Activated CD4-positive, CD25-positive, alpha-beta regulatory T cell treated with anti-CD3 and anti-CD28 coated beads, Interleukin-2, amount 50 U/mL, for 72 hours (primary cell): Measurements from ENCODE around the gene ST6GAL1.

Experiments
- DNase-seq: peaks from one replicate; pipeline ENCODE4 v3.0.0; 2021

ST6GAL1 gene

DNA sequence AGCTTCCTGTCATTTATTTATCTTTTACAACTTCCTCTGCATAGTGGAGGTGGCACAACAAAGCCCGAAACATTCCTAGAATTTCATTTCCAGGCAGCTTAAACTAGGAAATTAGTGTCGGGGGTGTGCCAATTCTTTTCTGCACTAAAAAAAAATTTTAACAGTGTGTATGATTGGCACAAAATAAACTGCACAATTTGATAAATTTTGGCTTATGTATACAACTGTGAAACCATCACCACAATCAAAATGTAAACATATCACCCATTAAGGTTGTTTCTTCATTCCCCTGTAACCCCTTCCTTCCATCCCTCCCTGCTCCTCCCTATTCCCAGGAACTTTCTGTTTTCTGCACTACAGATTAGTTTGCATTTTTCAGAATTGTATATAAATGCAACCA lies 154.3 kb downstream of the ST6GAL1 start:
- DNase-seq, result no peak

DNA sequence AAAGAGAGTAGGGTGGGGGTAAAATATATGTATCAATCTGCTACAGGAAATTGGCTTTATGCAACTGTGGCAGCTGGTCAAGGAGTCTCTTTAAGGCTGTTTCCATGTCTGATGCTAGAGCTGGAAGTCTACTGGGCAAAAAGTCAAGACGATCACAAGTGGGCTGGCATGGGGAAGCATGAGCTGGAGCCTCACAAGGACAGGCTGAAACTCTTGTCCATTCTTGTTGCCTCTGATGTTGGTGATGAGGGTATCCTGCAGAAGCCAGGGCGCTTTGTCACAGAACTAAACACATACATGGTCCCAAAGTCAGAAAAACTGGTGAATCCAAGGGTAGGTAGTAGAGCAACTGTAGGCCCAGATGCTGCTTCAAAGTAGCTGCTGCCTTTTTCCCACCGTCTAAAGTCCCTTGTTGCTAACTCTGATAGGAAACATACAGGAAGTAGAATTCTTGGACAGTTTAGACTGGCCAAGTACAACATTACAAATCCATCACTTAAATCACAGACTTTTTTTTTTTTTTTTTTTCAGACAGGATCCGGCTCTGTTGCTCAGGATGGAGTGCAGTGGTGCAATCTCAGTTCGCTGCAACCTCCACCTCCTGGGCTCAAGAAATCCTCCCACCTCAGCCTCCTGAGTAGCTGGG lies 154.8 kb downstream of the ST6GAL1 start:
- no peak for DNase-seq

DNA sequence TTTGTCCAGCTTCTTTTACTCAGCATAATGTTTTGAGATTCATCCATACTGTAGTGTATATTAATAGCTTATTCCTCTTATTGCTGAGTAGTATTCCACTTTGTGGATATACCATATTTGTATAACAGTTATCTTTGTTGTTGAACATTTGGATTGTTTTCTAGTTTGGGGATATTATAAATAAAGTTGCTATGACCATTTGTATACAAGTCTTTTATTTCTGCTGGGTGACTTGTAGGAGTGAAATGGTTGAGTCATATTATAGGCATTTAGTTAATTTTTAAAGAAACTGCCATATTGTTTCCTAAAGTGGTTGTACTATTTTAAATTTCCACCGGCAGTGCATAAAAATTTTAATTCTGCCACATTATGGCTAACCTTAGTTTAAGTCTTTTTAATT lies 155.6 kb downstream of the ST6GAL1 start:
- no peak for DNase-seq

DNA sequence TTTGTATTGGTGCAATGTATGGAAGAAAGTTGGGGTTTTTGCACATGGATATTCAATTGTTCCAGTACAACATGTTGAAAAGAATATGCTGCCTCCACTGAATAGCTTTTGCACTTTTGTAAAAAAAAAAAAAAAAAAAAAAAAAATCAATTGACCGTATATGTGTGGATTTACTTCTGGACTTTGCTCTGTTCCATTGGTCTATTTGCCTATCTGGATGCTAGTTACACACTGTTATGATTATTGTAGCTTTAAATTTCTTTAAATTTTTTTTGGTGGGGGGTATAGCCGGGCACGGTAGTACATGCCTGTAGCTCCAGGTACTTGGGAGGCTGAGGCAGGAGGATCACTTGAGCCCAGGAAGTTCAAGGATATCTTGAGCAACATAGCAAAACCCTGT lies 156.5 kb downstream of the ST6GAL1 start:
- no peak for DNase-seq

DNA sequence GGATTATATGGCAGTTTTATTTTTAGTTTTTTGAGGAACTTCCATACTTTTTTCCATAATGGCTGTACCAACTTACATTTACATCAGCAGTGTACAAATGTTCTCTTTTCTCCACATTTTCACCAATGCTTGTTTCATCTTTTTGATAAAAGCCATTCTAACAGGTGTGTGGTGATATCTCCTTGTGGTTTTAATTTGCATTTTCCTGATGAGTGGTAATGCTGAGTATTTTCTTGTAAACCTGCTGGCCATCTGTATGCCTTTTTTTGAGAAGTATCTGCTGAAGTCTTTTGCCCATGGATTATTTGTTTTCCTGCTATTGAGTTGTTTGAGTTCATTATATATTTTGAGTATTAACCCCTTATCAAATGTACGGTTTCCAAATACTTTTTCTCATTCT lies 158.4 kb downstream of the ST6GAL1 start:
- no peak for DNase-seq

DNA sequence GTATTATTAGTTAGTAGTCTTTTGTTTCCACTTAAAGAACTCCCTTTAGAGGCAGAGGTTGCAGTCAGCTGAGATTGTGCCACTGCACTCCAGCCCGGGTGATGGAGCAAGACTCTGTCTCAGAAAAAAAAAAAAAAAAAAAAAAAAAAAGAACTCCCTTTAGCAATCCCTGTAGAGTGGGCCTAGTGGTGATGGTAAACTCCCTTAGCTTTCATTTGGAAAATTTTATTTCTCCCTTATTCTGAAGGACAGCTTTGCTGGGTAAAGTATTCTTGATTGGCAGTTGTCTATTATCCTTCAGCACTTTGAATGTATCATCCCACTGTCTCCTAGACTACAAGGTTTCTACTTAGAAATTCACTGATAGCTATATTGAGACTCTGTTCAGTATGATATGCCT lies 163.0 kb downstream of the ST6GAL1 start:
- DNase-seq, result no peak

DNA sequence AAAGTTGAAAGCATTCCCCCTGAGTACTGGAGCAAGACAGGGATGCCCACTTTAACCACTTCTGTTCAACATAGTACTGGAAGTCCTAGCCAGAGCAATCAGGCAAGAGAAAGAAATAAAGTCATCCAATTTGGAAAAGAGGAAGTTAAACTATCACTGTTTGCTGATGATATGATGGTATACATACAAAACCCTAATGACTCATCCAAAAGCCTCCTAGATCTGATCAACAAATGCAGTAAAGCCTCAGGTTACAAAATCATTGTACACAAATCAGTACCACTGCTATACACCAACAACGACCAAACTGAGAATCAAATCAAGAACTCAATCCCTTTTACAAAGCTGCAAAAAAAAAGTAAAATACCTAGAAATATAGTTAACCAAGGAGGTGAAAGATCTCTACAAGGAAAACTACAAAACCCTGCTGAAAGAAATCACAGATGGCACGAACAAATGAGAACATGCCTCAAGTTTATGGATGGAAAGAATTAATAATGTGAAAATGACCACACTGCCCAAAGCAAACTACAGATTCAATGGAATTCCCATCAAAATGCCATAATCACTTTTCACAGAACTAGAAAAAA lies 168.7 kb downstream of the ST6GAL1 start:
- no peak for DNase-seq

DNA sequence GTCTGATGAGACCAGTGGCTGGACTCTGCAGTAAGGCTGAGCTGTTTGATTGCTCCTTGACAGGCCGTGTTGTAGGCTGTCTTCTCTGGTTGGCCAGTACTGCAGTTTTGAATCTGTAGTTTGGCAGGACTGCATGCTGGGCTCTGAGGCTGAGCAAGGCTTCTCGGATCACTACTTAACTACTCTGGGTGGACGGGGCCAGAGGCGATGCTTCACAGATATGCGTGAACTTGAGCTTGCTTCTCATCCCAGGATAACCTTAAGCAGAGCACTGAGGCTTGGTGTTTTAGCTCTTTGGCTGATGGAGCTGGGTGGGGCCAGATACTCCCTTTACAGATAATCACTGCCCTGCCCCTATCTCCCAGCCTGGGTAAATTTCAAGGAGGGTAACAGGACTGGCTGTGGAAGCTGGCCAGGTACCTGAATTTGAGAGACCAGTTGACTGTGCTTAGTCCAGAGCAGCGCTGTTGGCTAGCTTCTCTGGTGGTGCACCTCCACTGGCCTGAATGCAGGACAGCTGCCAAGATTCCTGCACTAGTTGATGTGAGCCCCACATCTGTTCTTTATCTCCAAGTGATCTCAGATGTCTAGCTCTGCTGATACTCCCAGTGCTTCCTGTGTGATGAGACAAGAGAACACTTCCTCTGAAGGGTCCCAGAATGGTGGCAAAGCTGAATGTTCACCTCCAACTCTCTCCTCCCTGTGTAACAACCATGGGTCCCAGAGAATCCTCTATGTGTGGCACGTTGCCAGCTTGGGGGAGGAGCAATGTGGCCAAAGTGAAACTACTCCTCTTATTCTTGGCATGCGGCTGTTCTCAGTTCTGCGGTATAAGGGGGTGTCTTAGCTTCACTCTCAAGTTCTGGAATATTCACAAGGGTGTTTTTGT lies 171.1 kb downstream of the ST6GAL1 start:
- DNase-seq, result peak; percentile 53

DNA sequence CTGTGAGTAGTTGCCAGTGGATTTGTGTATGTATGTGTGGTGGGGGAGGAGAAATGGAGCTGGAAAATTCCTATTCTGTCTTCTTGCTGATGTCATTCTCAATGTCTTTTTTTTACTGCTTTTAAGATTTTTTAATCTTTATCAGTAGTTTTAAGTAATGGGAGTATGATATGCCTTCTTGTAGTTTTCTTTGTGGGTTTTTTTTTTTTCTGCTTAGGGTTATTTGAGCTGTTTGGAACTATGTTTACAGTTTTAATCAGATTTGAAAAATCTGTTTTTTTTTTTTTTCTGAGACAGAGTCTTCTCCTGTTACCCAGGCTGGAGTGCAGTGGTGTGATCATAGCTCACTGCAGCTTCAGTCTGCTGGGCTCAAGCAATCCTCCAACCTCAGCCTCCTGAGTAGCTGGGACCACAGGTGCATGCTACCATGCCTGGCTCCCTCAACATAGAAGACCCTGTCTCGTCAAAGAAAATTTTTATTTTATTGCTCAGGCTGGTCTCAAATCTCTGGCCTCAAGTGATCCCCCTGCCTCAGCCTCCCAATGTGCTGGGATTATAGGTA lies 171.8 kb downstream of the ST6GAL1 start:
- DNase-seq, result no peak

DNA sequence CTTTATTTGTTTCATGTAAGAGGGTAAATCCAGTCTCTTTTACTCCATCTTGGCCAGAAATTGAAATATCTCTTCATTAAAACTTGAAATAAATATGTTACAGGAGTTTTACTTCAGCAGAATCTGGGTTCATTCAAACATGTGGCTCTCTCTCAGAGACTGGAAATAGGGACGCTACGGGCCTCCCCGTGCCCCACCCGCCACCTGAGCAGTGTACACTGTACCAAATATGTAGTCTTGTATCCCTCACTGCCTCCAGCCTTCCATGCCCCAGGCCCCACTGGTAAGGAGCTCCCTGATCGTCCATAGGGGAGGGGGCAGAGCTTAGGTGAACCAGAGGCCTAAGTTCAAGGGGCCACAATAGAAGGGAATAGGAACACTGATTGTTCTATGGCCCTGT lies 172.9 kb downstream of the ST6GAL1 start:
- DNase-seq, result no peak

DNA sequence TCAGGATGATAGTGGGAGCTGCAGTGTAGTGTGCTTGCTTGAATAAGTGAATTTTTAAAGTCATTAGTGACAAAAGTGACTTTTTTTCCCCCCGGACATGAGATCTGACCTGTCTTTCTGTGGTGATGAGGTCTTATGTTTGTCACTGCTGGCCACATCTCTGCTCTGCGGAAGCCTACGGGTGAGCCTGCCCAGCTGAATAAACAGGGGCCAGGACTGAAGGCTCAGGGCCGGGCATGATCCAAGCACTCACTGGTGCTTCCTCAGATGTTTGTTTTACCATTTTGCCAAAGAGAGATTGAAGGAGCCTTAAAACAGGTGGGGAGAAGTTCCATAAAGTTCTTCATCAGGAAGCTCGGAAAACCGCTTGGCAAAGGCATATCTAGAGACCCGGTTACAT lies 174.0 kb downstream of the ST6GAL1 start:
- DNase-seq, result no peak

DNA sequence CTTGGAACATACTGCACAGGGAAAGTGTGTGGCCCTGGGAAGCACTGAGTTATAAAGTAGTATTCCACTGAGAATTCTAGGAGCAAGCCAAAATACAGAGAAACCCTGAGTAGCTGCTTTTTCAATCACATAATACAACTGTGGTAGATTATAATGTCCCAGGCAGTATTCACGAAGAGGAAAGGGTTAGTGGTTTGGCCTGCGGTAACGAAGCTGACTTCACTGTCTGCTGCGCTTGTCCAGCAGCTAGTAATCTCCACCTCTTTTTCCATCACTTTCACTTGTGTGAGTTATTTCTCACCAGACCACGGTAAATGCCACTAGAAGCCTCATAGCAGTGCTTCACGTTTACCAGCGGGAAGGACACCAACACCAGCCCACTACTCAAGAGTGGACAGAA lies 174.6 kb downstream of the ST6GAL1 start:
- no peak for DNase-seq

DNA sequence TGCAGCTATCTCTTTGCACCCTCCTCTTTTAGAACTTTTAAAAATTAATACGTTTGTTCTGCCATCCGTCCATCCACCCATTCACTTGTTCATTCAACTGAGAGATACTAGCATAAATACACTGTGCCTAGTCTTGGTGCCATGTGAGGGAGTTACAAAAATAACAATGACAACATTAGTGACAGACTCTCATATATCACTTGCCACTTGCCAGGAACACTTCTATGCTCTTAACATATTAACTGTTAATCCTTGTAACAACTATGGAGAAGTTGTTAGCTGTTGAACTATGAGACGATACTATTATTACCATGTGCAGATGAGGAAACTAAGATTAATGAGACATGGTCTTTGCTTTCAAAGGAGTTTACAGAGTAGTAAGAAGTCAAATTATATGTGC lies 175.4 kb downstream of the ST6GAL1 start:
- DNase-seq, result no peak

DNA sequence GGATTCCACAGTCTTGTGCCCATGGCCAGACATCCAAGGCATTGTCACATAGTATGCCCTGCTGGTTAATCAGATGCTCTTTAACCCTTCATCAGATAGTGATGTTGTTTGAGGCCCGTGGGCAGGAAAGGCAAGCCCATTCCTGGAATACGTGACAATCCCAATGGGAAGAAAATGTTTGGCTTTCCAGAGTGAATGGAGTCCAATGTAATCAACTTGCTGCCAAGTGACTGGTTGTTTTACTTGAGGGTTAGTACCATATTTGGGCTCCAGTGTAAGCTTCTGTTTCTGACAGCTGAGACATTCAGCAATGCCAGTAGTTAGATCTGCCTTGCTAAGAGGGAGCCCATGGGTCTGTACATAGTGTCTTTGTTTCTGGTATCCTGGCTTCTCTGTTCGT lies 177.7 kb downstream of the ST6GAL1 start:
- DNase-seq, result no peak

DNA sequence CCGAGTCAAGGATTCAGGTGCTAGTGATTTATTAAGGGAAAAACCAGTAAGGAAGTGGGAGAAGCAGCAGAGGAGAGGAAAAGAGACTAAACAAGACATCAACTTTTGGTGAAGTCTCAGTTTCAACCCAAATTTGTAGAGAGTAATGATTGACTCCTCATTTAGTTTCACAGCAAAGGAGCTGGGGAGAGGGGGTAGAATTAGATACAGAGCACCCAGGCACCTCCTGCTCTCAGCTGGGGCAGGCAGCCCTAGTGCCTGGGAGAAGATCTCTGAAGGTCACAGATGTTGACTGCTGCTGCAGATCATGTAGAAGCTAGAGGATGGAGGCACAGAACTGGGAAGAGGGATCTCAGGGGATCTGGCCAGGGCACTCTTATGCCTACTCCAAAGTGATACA lies 179.8 kb downstream of the ST6GAL1 start:
- DNase-seq, result no peak

DNA sequence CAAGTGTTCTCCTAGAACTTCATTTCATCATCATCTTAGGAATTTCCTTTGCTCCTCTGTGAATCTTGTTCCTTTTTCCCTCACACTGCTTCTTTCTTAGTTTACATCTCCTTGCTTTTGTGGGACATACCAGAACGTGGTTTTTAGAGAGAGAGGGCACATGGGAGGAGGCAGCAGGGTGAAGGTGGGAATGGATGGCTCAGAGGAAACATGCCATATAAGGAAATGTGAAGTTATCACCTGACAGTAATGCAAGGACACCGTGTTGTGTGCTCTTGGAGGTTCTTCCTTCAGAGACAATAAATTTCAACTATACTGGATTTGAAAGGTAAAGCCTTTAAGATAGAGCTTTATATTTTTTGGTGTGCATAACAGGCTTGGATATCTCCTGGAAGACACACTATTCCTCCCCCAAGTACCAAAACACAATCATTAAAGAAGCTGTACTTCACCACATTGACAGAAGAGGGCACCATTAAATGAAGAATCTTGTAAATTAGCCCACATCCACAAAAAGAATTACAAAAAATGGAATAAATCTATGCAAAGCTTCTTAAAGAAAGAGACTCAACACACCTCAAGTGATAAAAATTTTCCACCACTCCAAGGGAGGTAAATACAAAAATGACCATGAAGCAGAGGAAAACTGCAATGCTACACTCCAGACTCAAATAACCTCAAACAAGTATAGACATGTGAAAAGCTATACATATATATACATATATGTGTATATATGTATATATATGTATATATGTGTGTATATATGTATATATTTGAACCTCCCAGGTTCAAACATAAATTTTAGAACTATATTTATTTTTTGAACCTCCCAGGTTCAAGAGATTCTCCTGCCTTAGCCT lies 182.8 kb downstream of the ST6GAL1 start:
- no peak for DNase-seq

DNA sequence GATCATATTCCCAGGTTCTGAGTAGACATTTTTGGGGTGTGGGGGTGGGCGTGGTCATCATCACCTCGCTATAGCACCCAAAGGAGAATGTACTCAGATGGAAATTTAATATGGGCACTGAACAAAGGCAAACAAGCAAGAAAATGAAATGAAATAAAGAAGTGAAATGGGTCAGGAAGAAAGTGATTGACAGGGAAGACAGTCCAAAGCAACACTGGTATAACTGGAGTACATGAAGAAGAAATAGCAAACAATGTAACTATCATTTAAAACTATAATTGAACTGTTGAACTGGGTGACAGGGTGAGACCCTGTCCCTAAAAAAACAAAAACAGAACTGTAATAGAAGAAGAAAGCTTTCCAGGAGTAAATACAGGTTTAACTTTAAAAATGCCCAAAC lies 184.2 kb downstream of the ST6GAL1 start:
- no peak for DNase-seq

DNA sequence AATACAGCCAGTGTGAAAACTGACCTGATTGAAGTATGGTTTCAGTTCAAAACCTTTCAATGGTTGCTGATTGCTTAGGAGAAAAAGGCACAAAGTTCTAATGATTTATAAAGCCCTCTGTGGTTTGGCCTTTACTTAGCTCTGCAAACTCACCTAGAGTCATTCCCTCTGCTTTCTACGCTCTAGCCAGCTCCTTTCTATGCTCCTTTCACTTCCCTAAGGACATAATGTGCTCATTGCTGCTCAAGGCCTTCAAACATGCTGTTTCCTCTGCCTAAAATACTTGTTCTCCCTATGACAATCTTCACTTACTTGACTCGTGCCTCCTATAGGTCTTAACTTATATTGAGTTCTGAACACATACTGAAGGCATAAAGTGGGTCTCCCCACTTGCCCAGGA lies 190.0 kb downstream of the ST6GAL1 start:
- no peak for DNase-seq

DNA sequence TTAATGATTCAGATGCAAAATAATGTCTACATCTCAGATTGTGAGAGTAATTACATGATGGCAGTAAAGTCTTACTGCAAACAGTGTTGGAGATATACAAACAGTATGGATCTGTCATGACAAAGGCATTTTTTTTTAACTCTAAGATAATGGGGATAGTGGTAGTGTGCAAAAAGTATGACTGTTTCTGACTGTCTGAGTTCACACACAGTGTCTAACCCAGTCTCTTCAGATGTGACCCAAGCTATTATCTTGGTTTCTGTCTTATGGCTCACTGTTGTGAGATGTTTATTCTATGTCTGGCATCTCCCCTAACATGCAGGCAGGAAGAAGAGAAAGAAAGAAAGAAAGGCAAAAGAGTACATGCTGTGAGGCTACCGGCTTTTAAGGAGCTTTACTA lies 191.9 kb downstream of the ST6GAL1 start:
- DNase-seq, result no peak

DNA sequence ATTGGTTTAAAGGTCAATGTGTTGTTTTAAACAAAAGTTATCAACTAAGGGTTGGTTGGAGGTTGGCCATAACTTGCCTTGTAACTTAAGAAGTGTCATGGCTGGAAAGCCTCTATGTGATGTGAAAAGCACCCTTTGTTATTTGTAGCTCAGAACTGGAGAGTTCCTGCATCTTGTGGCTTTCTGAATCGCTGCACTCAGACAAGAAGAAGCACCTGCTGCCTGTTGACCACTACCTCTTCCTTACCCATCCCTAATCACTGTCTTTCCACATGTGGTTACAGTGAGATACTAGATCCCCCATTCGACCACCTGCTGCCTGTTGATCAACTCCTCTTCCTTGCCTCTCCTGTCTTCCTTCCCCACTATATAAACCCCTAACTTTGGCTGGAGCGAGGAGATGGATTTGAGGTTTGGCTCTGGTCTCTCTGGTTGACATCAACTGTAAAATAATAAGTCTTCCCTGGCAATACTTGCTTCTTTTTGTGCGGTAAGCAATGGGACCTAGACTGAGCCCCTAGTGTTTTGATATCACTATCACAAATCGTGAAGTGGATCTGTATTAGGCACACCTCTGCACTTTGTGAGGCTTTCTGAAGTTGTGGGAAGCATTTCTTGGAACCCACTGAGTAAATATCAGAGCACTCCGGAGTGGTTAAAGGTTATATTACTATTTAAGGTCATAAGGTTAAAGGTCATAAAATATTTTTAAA lies 195.1 kb downstream of the ST6GAL1 start:
- no peak for DNase-seq
